IgD-negative memory B cell (primary cell): ENCODE measurements around the gene FGGY. TPM values are rescaled to one million over a fixed set of nuclear protein-coding genes. Genes with fewer than 3 reads are reported as not detected.

Source experiments
- H3K27ac Mint-ChIP-seq, 3 donors: one replicate each; pipeline ENCODE4 v1.8.0; 2020 to 2022; ENCODE audit warnings: mild to moderate bottlenecking in 3 of 3, mixed read lengths in 3 of 3, moderate library complexity in 1 of 3
- H3K27me3 Mint-ChIP-seq: one replicate; pipeline ENCODE4 v1.8.0; 2021; ENCODE audit warnings: mixed read lengths
- H3K36me3 Mint-ChIP-seq: one replicate; pipeline ENCODE4 v1.8.0; 2020; ENCODE audit warnings: mild to moderate bottlenecking, mixed read lengths
- H3K4me1 Mint-ChIP-seq, 3 donors: one replicate each; pipeline ENCODE4 v1.8.0; 2020 to 2022; ENCODE audit warnings: mixed read lengths in 3 of 3, mild to moderate bottlenecking in 1 of 3
- H3K4me3 Mint-ChIP-seq, 4 donors: one replicate each; pipeline ENCODE4 v1.8.0; 2020 to 2022; ENCODE audit warnings: mild to moderate bottlenecking in 4 of 4, mixed read lengths in 4 of 4, moderate library complexity in 3 of 4
- H3K9me3 Mint-ChIP-seq, 3 donors: one replicate each; pipeline ENCODE4 v1.8.0; 2020 to 2021; ENCODE audit warnings: mixed read lengths in 3 of 3, mild to moderate bottlenecking in 1 of 3
- polyA plus RNA-seq: library from polyadenylated mRNA; unstranded; fragments of 300-500 nt; fragmentation: Illumina TruSeq; gene quantifications from one replicate; pipeline ENCODE4 v1.2.3, GENCODE V29; 2021

FGGY gene
- polyA plus RNA-seq, 1 donor from 2014 or later, result 6.1 TPM

DNA sequence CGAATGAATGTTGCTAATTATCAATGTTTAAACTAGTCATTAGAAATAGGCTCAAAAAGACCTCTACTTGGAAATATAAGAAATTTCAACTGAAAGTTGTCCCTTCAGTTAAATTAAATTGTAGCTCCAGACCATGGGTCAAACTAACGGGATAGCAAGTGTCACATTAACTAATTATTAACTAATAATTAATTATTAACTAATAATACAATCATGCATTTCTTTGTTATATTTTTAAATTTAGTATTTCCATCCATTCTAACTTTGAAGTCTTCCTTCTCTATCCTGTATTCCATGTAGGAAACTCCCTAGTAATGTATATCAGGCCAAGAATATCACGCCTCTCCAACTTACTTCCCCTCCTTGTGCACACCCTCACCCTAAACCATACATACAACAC is 474.5 kb downstream of the FGGY start:
- peaks cover 1% of the 10 kb centered on the region for H3K27me3 Mint-ChIP-seq
- H3K9me3 Mint-ChIP-seq, result no peaks in the 10 kb centered on the region
- H3K36me3 Mint-ChIP-seq, result peaks cover 2% of the 10 kb centered on the region
- H3K4me3 Mint-ChIP-seq, result no peak overlapping the region
- H3K27ac Mint-ChIP-seq, result no peak overlapping the region
- no peaks in the 10 kb centered on the region for H3K4me1 Mint-ChIP-seq

DNA sequence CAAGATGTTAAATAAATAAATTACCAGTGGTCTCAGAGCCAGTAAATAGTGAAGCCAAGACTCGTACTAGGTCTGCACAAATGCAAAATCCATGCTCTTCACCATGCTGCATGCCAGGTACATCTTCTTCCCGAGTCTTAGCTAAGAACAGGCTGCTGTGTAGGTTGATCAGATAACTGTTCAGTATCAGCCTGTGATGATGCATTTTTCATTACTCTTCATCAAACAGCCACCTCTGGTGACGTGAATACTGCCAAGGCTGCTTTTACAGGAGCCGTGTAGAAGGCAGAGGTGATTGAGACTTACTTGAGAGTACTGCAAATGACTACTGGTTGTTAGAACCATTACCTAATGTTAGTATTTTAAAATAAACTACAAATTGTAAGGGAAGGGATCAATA is 478.6 kb downstream of the FGGY start:
- Mint-ChIP-seq H3K4me1 (no peaks in the 10 kb centered on the region), H3K4me3 (no peak overlapping the region), H3K27me3 (peaks cover 1% of the 10 kb centered on the region), H3K9me3 (no peaks in the 10 kb centered on the region), H3K27ac (no peak overlapping the region), H3K36me3 (peaks cover 2% of the 10 kb centered on the region)

DNA sequence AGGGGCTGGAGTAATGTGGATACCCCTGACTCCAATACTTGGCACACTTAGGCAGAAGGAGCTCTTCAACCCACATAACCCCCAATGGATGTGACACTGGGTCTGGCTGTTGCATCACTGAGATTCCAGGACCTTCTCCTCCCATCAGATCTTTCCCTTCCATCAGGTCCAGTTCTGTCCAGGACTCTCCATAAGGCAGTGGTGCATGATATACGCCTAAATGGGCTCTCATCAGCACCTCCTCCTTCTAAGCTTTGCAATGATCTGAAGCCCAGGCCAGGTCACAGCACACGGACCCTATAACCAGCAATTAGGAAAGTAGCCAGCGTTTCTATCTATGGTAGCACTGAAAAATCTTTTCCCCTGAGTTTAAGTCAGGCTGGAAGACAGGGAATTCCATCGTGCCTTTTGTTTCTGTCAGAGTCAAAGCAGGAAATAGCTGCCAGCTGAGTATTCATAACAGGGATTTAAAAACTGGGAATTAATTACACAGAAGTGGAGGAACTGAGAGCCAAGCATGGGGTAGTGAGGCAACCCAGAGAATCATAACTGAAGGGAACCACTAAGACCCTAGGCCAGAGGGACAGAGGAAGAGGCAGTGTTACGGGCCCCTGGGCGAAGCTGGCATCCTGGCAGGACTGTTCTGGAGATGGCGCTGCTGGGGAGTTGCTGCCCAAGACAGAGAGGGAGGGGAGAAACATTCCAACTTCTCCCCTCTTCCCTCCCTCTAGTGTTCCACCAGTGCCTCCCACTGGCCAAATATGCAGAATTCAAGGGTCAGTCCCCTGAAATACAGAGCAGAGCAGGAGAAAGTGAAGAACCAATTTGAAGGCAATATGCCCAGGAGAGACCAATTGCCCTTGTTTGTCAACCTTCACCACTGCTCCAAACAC is 480.3 kb downstream of the FGGY start:
- Mint-ChIP-seq H3K4me1 (no peaks in the 10 kb centered on the region), H3K36me3 (peaks cover 2% of the 10 kb centered on the region), H3K9me3 (no peaks in the 10 kb centered on the region), H3K27me3 (no peaks in the 10 kb centered on the region), H3K4me3 (no peak overlapping the region), H3K27ac (no peak overlapping the region)

DNA sequence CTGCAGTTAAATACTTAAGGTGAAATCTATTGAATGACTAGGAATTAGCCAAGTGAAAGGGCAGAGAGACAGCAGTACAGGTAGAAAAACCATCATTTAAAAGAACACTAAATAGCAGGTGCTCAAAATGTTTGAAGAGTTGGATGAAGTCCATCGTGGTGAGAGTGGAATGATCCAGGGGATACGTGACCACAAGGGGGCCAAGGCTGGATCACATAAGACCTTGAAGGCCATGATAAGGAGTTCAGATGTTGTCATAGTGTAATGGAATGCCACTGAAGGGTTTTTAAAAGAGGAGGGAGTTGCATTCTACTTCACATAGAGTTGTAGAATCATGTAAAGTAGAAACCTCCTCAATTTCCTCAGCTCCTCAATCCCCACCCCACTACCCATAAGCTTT is 483.1 kb downstream of the FGGY start:
- Mint-ChIP-seq H3K4me1 (no peaks in the 10 kb centered on the region), H3K27me3 (no peaks in the 10 kb centered on the region), H3K27ac (no peak overlapping the region), H3K36me3 (no peaks in the 10 kb centered on the region), H3K4me3 (no peak overlapping the region), H3K9me3 (no peaks in the 10 kb centered on the region)

DNA sequence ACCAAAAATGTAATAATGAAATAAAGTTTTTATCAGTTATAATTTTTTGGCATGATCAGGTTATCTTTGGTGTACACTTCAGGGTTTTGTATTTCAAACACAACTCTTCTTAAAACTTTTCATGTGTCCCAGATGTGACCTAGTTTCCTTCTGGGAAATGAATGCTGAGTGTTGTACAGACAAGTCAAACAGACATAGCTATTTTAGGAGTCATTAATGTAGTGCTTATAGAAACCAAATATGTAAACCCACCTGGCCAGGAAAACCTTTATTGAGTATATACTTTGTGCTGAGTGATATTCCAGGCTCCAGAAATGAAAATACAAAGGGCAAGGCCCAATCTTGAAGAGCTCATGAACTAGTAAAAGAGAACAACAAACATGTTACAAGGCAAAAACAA is 491.9 kb downstream of the FGGY start:
- no peak overlapping the region for H3K27ac Mint-ChIP-seq
- peaks cover 6% of the 10 kb centered on the region for H3K27me3 Mint-ChIP-seq
- H3K9me3 Mint-ChIP-seq, result peaks cover 11 to 31% (median 22%) of the 10 kb centered on the region in 3 donors
- H3K36me3 Mint-ChIP-seq, result peaks cover 6% of the 10 kb centered on the region
- no peaks in the 10 kb centered on the region for H3K4me1 Mint-ChIP-seq
- H3K4me3 Mint-ChIP-seq, result no peak overlapping the region

DNA sequence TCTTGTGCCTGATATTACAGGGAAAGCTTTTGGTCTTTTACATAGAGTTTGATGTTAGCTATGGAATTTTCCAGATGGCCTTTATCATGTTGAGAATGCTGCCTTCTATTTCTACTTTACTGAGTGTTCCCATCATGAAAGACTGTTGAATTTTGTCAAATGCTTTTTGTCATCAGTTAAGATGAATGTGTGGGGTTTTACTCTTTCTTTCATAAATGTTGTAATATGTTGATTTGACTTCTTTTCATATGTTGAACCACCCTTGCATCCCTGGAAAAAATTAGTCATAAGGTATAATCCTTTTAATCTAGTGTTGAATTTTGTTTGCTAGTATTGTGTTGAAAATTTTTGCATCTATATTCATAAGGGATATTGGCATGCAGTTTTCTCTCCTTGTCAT is 501.7 kb downstream of the FGGY start:
- Mint-ChIP-seq H3K36me3 (no peaks in the 10 kb centered on the region), H3K27me3 (no peaks in the 10 kb centered on the region), H3K4me1 (no peaks in the 10 kb centered on the region), H3K4me3 (no peak overlapping the region), H3K27ac (no peak overlapping the region), H3K9me3 (peaks cover 4 to 10% (median 5%) of the 10 kb centered on the region in 3 donors)

DNA sequence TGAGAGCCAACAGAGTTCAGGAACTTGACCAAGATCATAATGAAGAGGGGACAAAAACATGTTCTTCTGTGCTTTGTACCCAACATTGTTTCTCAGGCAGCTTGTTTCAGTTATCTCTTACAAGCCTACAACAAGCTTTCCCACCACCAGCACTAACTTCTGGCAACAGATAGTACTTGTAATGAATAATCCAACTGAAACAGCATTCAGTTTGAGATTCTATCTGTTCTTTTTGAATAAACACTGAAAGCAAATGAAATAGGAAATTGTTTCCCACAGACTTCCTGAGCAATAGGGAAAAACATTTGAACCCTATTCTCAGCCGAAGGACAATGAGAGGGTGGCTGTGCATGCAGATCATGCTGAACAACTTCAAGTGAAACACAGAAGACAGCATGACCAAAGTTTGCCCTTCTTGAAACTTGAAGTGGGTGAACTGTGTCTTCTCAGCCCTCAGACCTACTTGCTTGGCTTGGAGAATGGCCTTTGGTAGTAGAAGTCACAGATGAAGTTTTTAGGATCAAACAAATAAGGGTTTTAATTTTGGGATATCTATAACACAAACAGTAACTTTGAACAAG is 506.7 kb downstream of the FGGY start:
- Mint-ChIP-seq H3K4me1 (no peaks in the 10 kb centered on the region), H3K27ac (no peak overlapping the region), H3K9me3 (peaks cover 0 to 6% (median 2%) of the 10 kb centered on the region in 3 donors), H3K36me3 (no peaks in the 10 kb centered on the region), H3K4me3 (no peak overlapping the region), H3K27me3 (peaks cover 2% of the 10 kb centered on the region)

DNA sequence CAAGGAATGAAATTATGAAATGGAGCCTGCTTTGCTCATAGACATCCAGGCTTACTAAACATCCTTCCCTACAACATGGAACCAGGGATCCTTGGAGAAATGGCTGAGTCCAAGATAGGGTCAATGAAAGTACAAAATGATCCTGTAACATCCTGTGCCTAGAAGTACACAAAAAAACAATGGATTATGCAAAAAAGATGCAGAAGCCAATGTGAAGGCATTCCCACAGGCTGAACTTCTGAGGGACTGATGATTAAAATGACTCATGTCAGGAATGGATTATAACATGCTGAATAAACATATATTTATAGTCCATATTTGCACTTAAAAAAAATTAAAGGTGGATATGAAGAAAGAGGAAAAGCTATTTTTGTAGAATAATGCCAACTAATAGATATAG is 507.4 kb downstream of the FGGY start:
- Mint-ChIP-seq H3K4me1 (no peaks in the 10 kb centered on the region), H3K27me3 (peaks cover 9% of the 10 kb centered on the region), H3K9me3 (peaks cover 0 to 6% (median 2%) of the 10 kb centered on the region in 3 donors), H3K27ac (no peak overlapping the region), H3K36me3 (no peaks in the 10 kb centered on the region), H3K4me3 (no peak overlapping the region)

DNA sequence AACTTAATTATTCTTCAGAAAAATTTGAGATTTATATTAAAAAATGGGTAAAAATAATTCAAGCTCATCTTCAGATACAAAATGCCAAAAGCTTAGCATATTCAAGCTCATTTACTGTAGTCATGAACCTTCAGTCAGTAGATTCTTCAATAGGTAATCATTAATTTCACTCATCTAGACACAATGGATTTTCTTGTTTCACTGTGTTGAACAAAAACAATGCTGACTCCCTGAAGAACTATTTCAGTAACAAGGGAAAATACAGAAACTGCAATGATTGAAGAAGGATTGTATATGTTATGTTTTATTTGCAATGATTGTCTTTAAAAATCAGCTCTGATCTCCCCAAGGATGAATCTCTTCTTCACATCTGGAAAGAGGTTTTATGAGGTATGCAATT is 508.7 kb downstream of the FGGY start:
- Mint-ChIP-seq H3K4me1 (no peaks in the 10 kb centered on the region), H3K9me3 (peaks cover 0 to 6% (median 2%) of the 10 kb centered on the region in 3 donors), H3K27ac (no peak overlapping the region), H3K4me3 (no peak overlapping the region), H3K36me3 (no peaks in the 10 kb centered on the region), H3K27me3 (peaks cover 15% of the 10 kb centered on the region)
